ENCODE measurements around the gene CD4.

Gene CD4

DNA sequence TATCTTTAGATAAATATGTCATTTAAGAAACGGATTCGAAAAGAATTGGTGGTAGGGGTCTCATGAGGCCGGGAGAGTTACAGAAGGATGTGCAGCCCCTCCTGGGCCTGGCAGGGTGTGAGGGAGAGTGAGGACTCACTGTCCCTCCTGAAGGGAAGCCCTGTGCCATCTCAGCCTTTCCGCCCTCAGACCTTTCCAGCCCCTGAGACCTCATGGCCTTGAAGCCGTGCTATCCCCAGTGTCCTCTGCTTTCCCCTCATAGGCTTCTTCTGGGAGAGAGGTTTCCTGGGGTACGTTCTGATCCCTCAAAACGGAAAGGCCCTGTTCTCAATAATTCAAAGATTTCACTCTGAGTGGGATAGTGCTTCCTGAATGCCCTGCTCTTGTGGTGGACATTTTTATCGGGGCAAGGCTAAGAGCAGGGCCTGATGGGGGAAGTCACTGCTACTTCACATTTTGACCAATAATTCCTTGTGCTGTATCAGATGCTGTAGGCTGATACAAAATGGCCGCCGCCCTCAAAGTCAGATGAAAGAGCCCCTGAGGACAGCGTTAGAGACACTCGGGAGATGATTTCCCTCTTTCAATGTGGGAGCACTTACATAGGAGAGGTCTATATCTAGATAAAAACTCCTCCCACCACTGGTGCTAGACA is 1.3 kb downstream of the CD4 start:
- POLR2A ChIA-PET (ENCODE audit: low non-redundant PET): no interaction called here
- DNase-seq (ENCODE audit: low spot score): no peak
- H3K27ac ChIP-seq: no peak overlapping the region
- CTCF ChIA-PET: interaction anchor here (0.6 kb wide), 1 partner anchor 13 kb away, joined by 4 read pairs; no protein-coding TSS in a partner anchor
- TF ChIP-seq, protein P1, sequence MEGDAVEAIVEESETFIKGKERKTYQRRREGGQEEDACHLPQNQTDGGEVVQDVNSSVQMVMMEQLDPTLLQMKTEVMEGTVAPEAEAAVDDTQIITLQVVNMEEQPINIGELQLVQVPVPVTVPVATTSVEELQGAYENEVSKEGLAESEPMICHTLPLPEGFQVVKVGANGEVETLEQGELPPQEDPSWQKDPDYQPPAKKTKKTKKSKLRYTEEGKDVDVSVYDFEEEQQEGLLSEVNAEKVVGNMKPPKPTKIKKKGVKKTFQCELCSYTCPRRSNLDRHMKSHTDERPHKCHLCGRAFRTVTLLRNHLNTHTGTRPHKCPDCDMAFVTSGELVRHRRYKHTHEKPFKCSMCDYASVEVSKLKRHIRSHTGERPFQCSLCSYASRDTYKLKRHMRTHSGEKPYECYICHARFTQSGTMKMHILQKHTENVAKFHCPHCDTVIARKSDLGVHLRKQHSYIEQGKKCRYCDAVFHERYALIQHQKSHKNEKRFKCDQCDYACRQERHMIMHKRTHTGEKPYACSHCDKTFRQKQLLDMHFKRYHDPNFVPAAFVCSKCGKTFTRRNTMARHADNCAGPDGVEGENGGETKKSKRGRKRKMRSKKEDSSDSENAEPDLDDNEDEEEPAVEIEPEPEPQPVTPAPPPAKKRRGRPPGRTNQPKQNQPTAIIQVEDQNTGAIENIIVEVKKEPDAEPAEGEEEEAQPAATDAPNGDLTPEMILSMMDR (conservative IDR thresholded peaks at IDR 0.05; ENCODE audit: low read depth): no peak

DNA sequence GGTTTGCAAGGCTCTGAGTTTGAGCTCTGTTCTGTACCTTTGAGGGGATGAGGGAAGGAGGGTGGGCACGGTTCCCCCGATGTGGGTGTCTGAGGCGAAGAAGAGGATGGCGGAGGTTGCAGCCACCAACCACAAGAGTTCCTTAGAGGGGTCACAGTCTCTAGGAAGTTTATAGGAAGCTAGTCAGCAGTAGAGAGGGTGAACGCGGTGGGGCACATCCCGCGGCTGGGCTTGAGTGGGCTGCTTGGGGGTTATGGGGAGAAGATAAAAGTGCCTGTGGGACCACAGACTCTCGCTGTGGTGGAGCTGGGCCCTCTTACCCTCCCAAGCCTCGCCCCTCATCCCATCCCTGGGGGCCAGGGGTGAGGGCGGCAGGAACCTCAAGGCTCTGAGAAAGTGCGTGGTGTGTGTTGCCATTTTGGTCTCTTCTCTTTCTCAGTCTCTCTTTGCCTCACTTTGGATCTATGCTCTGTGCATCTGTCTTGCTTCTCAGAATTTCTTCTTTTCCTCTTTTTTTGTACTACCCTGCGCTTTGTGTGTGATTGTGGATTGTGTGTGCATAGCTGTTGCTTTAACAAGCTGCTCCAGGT is 2.7 kb downstream of the CD4 start:
- TF ChIP-seq, protein P1 (conservative IDR thresholded peaks at IDR 0.05; ENCODE audit: low read depth): no peak
- ChIA-PET CTCF (interaction anchor here (0.5 to 1.1 kb wide), 4 partner anchors 34 to 1921 kb away, joined by 3 to 4 read pairs (median 3); no protein-coding TSS in a partner anchor), POLR2A (ENCODE audit: low non-redundant PET) (no interaction called here)
- DNase-seq (ENCODE audit: low spot score): no peak
- H3K27ac ChIP-seq: no peak overlapping the region

DNA sequence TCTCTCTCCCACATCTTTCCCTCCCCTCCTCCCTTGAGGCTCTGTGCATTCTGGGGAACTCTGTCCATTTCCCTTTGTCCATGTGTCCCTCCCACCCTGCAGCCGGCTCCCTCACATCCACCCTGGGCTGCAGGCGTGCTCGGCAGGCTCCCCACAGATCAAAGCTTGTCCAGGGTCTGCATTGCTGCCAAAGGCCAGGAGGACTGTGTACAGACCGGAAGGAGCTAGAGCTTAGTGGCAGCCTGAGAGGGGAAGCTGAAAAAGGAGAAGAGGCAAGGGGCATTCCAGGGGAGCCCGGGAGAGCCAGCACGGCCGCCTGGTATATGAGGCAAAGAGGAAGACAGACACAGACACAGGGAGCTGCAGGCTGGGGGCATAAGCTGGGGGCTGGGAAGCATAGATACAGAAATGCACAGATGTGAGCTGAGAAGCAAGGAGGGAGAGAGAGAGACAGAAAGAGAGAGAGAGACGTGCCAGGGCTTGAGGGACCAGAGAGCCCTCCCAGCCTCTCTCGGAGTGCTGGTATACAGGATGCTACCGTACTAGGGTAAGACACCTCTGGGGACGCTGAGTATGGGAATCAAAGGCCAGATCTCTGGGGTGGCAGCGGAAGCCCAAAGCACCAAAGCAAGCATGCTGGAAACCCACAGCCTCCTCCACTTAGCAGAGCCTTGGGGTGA is 3.3 kb downstream of the CD4 start:
- POLR2A ChIA-PET (ENCODE audit: low non-redundant PET): no interaction called here
- TF ChIP-seq, protein P1 (conservative IDR thresholded peaks at IDR 0.05; ENCODE audit: low read depth): no peak
- CTCF ChIA-PET: interaction anchor here (0.5 to 1.1 kb wide), 4 partner anchors 14 to 1117 kb away, joined by 3 to 5 read pairs (median 4); no protein-coding TSS in a partner anchor
- DNase-seq (ENCODE audit: low spot score): no peak
- no peak overlapping the region for H3K27ac ChIP-seq

DNA sequence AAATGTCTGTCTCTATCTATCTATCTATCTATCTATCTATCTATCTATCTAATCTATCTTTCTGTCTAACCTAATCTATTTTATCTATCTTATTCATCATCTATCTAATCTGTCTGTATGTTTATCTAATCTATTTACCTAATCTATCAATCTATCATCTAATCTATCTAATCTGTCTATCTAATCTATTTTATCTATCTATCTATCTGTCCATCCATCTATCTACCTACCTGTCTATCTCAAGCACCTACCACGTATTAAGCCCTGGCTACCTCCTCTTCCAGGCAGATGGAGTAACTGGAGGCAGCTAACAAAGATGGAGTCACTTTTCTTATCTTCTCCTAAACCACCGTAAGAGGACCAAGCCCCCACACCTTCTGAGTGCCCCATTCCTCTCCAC is 5.8 kb downstream of the CD4 start:
- ChIA-PET POLR2A (ENCODE audit: low non-redundant PET) (interaction anchor here (0.6 kb wide), 1 partner anchor 98 kb away, joined by 3 read pairs; no protein-coding TSS in a partner anchor), CTCF (no interaction called here)
- no peak for DNase-seq (ENCODE audit: low spot score)
- no peak overlapping the region for H3K27ac ChIP-seq
- TF ChIP-seq, protein P1 (conservative IDR thresholded peaks at IDR 0.05; ENCODE audit: low read depth): no peak

DNA sequence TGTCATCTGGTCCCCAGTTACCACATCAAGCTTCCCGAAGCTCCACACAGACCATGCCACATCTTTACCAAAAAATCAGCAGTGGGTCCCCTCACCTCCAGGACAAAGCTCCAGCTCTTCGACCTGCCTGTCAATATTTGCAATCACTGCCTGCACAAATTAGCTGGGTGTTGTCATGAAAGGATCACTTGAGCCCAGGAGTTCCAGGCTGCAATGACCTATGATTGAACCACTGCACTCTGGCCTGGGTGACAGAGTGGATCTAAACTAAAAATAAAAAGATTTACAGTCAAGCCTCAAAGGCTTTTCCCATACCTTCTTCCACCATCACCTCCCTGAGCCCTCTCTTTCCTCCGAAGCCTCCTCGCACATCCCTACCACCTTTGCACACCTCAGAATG is 7.2 kb downstream of the CD4 start:
- H3K27ac ChIP-seq: no peak overlapping the region
- ChIA-PET POLR2A (ENCODE audit: low non-redundant PET) (no interaction called here), CTCF (no interaction called here)
- no peak for DNase-seq (ENCODE audit: low spot score)
- TF ChIP-seq, protein P1 (conservative IDR thresholded peaks at IDR 0.05; ENCODE audit: low read depth): no peak

DNA sequence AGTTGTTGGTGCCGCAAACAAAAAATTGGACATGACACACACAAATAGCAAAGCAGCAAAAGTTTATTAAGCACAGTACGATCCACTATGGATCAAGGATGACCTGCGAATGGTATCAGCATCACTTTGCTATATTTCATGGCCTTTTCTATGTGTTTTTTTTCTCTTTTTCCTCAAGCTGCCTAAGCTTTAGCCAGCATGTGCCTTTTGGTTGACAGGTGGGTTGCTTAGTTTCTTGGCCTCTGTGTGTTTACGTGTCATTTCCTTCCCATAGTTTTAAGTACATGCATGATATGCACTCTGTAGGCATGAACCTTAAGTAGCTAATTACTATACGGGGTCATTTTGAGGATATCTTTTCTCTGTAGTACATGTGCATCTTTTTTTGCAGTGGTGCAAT is 9.8 kb downstream of the CD4 start:
- TF ChIP-seq, protein P1 (conservative IDR thresholded peaks at IDR 0.05; ENCODE audit: low read depth): no peak
- no peak for DNase-seq (ENCODE audit: low spot score)
- H3K27ac ChIP-seq: no peak overlapping the region
- ChIA-PET CTCF (interaction anchor here (1.1 kb wide), 1 partner anchor 33 kb away, joined by 3 read pairs; the partner anchor contains the start of gene PTMS), POLR2A (ENCODE audit: low non-redundant PET) (no interaction called here)

Measured in RWPE1 (cell line).